Osteocyte (in vitro differentiated cells): ENCODE results near the gene HYAL3. TPM values are rescaled to one million over a fixed set of nuclear protein-coding genes. Genes with fewer than 3 reads are reported as not detected.

Experiments used
- DNase-seq: peaks from one replicate; pipeline ENCODE4 v3.0.0; 2021; ENCODE audit warnings: mixed read lengths; ENCODE audit not compliant: unreplicated experiment; ENCODE audit errors: extremely low spot score
- H3K27ac Mint-ChIP-seq: one replicate; pipeline ENCODE4 v1.8.0; 2021; ENCODE audit warnings: mild to moderate bottlenecking, mixed read lengths; ENCODE audit not compliant: unreplicated experiment
- H3K27me3 Mint-ChIP-seq: one replicate; pipeline ENCODE4 v1.8.0; 2021; ENCODE audit warnings: mixed read lengths; ENCODE audit not compliant: unreplicated experiment
- H3K36me3 Mint-ChIP-seq: one replicate; pipeline ENCODE4 v1.8.0; 2021; ENCODE audit warnings: mixed read lengths; ENCODE audit not compliant: unreplicated experiment
- H3K4me1 Mint-ChIP-seq: one replicate; pipeline ENCODE4 v1.8.0; 2021; ENCODE audit warnings: mixed read lengths; ENCODE audit not compliant: unreplicated experiment
- H3K4me3 Mint-ChIP-seq: one replicate; pipeline ENCODE4 v1.8.0; 2021; ENCODE audit warnings: mild to moderate bottlenecking, moderate library complexity, mixed read lengths; ENCODE audit not compliant: unreplicated experiment
- H3K9me3 Mint-ChIP-seq: one replicate; pipeline ENCODE4 v1.8.0; 2021; ENCODE audit warnings: mixed read lengths; ENCODE audit not compliant: unreplicated experiment
- total RNA-seq: library from RNA; stranded (reverse); gene quantifications from 2 replicates; pipeline ENCODE4 v1.2.1, GENCODE V29; 2021
- TF ChIP-seq, protein P1 (sequence below): fragments of 200-600 bp; sonication (generic); IDR thresholded peaks from 2 replicates; pipeline ENCODE4 v1.5.0; 2021; ENCODE audit warnings: antibody characterized with exemption, mild to moderate bottlenecking, moderate library complexity

The HYAL3 gene
- total RNA-seq, 1 donor from 2014 or later = 2.3 TPM

DNA sequence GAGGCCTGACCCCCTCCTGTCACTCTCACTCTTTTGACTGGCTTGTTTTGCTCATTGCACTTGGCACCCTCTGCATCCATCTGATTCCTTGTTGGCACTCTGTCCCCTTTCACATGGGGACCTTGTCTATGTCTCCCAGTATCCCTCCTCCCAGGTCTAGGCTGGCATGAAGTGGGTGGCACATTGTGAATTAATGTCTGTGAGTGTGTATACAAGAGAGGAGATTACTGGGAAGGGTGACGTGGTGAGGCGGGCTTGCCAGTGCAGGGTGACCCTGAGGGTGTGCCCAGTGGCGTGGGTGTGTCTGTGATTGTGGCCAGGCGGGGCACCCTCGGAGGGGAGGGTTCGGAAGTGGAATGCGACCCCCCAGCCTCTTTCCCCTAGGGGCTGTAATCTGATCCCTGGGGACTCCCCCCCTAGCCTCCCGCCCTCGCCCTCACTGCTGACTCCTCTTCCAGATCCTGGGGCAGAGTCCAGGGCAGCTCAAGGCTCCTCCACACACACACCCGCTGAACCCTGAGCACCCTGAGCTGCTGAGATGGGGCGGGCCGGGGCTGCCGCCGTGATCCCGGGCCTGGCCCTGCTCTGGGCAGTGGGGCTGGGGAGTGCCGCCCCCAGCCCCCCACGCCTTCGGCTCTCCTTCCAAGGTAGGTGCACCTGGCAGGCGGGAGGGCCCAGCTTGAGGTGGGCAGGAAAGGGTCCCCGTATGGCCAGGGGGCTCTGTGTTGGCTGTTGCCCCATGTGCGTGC, 30.3 kb downstream of the HYAL3 start, which contains the start of gene SEMA3B:
TSS of gene SEMA3B (plus strand) at position 445 of the 749 bp plus-strand sequence. CDS start at position 539, 94 bp downstream.
- no peaks in the 10 kb centered on the region for H3K27me3 Mint-ChIP-seq
- peak within 1 kb of the TSS; percentile 69 for H3K27ac Mint-ChIP-seq
- H3K9me3 Mint-ChIP-seq = no peaks in the 10 kb centered on the region
- peak; percentile 88 for DNase-seq
- H3K4me3 Mint-ChIP-seq = no peak within 1 kb of the TSS
- H3K36me3 Mint-ChIP-seq = no peaks in the 10 kb centered on the region
- TF ChIP-seq, protein P1, sequence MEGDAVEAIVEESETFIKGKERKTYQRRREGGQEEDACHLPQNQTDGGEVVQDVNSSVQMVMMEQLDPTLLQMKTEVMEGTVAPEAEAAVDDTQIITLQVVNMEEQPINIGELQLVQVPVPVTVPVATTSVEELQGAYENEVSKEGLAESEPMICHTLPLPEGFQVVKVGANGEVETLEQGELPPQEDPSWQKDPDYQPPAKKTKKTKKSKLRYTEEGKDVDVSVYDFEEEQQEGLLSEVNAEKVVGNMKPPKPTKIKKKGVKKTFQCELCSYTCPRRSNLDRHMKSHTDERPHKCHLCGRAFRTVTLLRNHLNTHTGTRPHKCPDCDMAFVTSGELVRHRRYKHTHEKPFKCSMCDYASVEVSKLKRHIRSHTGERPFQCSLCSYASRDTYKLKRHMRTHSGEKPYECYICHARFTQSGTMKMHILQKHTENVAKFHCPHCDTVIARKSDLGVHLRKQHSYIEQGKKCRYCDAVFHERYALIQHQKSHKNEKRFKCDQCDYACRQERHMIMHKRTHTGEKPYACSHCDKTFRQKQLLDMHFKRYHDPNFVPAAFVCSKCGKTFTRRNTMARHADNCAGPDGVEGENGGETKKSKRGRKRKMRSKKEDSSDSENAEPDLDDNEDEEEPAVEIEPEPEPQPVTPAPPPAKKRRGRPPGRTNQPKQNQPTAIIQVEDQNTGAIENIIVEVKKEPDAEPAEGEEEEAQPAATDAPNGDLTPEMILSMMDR = no peak
- H3K4me1 Mint-ChIP-seq = peaks cover 61% of the 10 kb centered on the region

DNA sequence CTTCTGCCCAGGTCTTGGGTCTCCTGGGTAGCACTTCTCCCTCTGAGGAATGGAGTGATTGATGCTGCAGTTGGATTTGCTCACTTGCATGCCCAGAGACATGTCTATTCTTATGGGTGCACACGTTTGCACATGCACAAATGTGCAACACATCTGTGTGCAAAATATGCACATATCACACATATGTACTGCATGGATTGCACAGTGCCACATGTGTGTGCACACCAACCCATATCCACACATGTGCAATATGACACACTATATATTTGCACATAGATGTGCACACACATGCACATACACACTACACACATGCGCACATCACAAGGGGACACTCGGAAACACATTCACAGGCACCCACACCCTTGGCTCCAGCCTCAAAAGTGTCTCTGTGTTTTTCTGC, 30.9 kb downstream of the HYAL3 start:
- no peak for DNase-seq
- H3K27ac Mint-ChIP-seq = peak overlapping the region; percentile 47
- TF ChIP-seq, protein P1 = no peak
- H3K36me3 Mint-ChIP-seq = no peaks in the 10 kb centered on the region
- H3K4me3 Mint-ChIP-seq = no peak overlapping the region
- no peaks in the 10 kb centered on the region for H3K9me3 Mint-ChIP-seq
- H3K4me1 Mint-ChIP-seq = peaks cover 67% of the 10 kb centered on the region
- no peaks in the 10 kb centered on the region for H3K27me3 Mint-ChIP-seq

DNA sequence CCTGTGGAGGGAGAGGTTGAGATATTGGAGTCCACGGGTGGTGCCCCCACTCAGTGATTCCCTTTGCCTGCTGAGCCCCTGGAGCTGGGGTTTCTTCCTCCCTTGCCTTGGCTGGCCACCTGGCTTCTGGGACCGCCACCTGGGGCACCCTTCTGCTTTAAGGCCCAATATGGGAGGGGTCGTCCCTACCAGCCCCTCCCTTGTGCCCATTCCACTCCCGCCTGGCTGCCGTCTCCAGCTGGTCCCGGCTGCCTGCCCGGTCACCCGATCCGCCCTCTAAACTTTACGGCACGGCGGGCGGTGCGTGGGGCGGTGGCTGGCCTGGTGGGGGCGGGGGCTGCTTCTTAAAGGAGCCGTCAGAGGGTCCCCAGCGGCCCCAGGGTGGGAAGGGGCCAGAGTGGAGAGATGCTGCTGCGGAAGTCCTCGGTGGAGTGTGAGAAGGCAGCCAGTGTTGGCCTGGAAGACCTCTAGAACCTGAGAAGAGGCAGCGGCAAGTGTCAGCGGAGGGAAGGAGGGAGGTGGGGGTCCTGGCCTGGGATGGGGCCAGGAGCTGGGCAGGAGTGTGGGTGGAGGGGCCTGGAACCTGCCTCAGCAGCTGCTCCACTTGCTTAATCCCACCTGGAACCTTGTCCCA, 31.8 kb downstream of the HYAL3 start:
- H3K9me3 Mint-ChIP-seq = no peaks in the 10 kb centered on the region
- H3K4me3 Mint-ChIP-seq = peak overlapping the region; percentile 51
- peaks cover 73% of the 10 kb centered on the region for H3K4me1 Mint-ChIP-seq
- DNase-seq = no peak
- no peaks in the 10 kb centered on the region for H3K36me3 Mint-ChIP-seq
- no peaks in the 10 kb centered on the region for H3K27me3 Mint-ChIP-seq
- peak overlapping the region; percentile 57 for H3K27ac Mint-ChIP-seq
- TF ChIP-seq, protein P1 = no peak

DNA sequence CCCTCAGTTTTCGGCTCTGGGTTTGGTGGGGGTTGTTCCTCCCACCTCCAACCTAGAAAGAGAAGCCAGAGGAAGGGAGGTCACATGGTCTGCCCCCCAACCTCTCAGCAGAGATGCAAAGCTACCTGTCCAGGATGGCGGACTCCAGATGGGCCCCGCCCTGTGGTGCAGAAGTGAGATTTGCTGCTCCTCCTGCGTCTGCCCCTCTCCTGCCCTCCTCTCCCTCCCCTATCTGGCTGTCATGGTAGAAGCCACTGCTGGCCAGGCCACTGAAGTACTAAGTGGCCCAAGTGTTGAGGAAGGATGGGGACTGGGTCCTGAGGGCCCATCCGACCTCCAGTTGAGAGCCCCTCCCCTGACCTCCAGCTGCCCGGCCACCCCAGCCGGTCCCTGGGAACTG, 32.4 kb downstream of the HYAL3 start:
- Mint-ChIP-seq H3K36me3 (no peaks in the 10 kb centered on the region), H3K9me3 (no peaks in the 10 kb centered on the region), H3K4me1 (peaks cover 74% of the 10 kb centered on the region), H3K4me3 (peak overlapping the region; percentile 51), H3K27ac (peak overlapping the region; percentile 57), H3K27me3 (no peaks in the 10 kb centered on the region)
- TF ChIP-seq, protein P1 = no peak
- no peak for DNase-seq

DNA sequence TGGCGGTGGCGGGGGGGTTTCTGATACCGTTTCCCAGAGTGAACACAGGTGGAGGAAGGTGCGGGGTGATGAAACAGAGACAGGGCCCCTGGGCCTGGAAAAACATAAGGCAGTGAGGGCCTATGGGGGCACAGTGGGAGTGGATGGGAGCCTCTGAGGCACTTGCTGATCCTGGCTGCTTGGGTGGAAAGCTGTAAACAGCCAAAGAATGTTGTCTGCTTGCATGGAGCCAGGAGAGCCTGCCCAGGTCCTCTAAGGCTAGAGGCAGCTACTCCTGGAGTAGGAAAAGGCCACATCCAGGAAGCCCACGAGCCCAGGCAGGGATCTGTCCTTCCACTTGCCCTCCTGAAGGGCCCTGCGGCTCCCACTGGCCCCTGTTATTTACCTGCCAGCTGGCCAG, 33.2 kb downstream of the HYAL3 start:
- TF ChIP-seq, protein P1 = no peak
- no peak for DNase-seq
- H3K27ac Mint-ChIP-seq = peak overlapping the region; percentile 70
- H3K9me3 Mint-ChIP-seq = no peaks in the 10 kb centered on the region
- no peak overlapping the region for H3K4me3 Mint-ChIP-seq
- H3K27me3 Mint-ChIP-seq = no peaks in the 10 kb centered on the region
- no peaks in the 10 kb centered on the region for H3K36me3 Mint-ChIP-seq
- peaks cover 80% of the 10 kb centered on the region for H3K4me1 Mint-ChIP-seq
